ENCODE results near the gene TUG1.
A peak's percentile ranks its signal among the peaks of the same experiment; 100 is the strongest.

TUG1 gene

DNA sequence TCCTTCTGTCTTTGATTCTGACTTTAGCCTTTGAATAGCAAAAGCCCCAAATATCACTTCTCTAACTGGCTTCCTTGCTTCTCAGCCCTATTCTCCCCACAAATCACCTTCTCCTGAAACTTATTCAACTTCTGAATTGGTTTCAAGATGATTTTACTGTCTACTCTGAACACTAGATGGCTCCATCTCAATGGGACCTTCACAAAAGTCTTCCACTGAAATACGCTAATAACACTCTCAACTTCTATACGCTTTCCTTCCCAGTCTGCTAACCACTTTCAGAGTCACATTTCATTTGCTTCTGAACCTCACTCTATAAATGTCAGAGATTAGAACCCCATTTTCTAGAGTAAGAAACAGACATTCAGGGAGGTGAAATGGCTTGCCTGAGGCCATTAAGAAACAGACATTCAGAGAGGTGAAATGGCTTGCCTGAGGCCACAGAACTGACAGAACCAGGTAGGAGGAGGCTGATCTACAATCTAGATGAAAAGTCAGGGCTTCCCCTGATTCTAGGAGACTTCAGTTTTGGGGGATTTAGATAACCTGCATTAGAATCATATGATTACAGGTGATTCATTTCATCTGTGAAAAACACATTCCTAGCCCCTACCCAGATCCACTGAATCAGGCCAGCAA lies 21.1 kb upstream of the TUG1 start:
- no peak for DNase-seq

DNA sequence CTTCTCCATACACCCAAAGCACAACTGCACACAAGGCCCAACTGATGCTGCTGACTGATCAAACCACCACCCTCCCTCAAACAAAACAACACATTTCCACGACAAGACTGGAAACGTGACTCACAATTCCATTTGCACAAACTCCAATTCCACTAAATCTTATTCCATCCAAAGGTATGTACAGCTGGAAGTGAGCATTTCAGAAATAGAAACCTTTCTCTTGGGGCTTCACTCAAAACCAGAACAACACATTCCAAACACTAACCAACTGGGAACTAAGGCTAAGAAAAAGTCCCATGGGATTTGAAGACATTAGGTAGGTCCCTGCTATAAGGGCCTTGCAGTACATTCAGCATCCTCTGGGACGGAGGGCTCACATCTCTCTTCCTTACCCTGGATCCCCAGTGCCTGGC lies 20.1 kb upstream of the TUG1 start:
- DNase-seq = no peak

DNA sequence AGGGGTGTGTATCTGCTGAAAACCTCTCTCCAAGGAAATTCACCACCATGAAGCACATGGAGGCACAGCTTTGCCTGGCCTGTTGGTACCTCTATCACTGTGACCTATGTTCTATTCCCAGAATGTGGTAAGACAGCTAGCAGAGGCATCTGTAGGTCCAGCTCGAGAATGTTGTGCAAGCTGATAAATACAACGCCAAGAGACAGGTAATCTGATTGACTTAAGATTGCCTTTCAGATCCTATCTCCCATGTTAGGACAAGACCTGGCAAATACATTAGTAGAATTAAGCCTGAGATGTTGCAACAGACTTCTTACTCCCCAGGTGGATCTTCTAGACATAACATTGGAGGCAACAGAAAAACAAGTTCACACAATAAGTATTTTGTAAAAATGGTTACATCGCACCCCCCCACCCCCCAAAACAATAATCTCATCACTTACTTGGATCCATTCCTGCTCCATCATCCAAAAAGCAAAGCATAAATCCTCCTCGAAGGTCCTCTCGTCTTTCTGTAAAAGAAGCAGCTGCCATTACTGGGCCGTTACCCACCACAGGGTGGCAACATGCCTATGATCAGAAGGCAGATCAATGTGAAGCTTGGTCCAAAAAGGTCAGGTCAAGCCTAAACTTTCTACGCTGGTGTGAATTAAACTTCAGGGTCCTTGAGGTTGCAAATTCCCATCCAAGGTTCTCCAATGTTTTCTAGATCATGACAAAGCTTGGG lies 19.0 kb upstream of the TUG1 start:
- DNase-seq = no peak

DNA sequence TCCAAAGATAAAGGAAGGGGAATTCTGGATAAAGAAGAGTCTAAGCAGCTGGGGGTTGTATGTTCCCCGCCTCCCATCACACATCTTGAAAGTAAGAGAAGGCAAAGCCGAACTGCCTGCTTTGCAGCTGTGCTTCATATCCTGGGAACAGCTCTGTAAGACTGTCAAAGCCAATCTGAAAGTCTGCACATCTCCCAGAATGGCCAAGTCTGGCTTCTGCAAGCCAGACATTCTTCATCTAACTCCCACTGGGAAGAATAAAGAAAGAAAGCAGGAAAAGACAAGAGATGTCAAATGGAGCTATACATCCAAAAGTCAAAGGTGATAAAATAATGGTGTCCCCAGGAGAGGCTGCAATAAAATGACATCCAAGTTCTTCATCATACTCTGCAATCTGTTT lies 15.9 kb upstream of the TUG1 start:
- DNase-seq = no peak

DNA sequence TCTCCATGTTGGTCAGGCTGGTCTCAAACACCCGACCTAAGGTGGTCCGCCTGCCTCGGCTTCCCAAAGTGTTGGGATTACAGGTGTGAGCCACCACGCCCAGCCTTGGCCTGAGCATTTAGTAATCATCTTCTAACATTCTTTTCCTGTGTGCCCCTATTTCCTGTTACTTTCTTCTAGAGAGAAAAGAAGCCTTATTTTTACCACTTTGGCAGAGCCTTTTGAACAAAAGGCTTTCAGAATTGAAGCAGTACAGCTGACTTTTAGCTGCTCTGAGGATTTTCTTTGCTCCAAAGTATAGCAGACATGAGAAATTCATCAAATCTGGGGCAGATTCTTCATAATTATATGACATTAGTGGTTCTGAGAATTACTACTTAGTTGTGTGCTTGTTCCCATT lies 13.9 kb upstream of the TUG1 start:
- DNase-seq = no peak

DNA sequence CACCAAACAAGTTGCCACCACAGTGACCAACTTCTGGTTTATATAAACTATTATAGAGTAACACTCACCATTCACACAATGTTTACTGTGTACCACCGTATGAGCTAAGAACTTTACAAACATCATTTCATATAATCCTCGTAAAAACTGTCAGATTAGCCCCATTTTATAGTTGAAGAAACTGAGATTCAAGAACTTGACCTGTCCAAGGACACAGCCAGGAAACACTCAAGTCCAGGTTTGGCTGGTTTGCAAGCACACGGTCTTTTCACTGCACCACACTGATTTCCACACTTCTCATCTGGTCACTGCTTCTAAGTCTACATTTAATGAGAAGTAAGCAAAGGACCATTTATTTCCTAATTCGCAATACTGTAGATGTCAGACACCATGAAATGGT lies 4.2 kb upstream of the TUG1 start:
- no peak for DNase-seq

DNA sequence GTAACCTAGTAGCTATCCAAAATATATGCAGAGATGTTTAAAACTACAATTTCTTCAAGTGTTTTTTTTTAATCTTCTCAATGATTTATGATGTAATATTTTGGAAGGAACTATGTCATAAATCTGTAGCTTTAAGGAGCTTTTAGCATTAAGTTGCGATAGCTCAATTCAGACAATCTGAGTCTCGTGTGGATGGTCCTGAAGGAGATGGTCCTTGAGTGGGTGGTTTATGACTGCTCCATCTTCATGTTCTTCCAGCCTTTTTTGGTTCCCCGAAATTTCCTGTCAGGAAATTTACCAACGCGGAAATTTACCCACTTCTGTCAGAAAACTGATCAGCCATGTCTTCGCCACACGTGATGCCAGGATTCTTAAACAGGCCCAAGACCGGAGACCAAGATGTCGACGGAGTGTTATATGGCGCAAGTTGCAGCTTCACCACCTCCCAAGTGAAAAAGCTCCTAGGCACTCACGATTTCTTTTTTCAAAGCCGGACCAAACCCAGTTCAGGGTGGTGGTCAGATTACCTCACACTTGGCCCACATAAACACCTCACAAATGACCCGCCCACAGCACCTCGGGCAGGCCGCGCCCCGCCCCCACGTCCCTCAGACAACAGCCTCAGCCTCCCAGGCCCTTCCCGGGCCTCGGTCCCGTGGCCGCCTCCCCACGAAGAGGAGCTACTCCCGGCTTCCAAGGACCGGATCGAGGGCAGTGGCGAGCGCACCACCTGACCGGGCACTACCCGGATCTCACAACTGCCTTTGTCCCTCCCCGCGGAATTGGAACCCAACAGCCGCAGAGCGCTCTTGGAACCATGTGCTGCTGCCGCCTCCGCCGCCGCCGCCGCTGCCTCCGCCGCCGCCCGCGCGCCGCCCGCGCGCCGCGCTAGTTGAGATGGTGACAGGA lies 796 bp upstream of the TUG1 start, which contains the start of gene MORC2:
Gene MORC2, minus strand, starts transcription at position 760 of the 909 bp plus-strand sequence. CDS start 885 bp downstream, outside the sequence.
- no peak for DNase-seq

DNA sequence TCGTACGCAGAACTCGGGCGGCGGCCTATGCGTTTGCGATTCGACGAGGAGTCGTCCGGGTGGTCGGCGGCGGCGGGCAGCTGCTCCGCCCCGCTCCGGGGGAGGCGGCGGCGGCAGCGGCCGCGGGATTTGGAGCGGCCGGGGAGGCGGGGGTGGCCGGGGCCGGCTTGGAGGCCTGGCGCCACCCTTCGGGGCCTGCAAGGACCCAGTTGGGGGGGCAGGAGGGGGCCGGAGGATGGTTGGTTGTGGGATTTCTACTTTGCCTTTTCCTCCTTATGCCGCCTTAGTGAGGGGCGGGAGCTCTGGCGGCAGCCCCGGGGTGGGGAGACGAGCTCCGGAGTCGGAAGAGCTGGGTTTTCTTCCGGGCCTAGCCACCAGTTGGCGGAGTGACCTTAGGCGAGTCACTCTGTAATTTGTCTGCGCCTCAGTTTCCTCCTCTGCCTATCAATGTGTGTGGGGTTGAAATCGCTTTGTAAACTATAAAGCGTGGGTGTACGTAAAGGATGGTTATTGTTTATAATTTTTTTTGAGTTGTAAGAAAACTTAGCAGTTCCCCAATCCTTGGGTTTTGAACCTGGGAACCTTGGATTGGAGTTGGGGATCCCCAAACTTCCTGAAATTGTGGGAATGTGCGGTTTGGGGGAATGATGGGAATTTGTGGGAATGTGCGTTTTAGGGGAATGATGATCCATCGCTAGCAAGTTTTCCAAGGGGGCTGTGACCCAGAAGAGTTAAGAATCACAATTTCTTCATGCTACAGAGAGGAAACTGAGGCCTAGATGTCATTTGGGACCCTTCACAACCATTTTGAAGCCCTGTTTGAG lies 679 bp downstream of the TUG1 start:
- DNase-seq = peak; percentile 32

DNA sequence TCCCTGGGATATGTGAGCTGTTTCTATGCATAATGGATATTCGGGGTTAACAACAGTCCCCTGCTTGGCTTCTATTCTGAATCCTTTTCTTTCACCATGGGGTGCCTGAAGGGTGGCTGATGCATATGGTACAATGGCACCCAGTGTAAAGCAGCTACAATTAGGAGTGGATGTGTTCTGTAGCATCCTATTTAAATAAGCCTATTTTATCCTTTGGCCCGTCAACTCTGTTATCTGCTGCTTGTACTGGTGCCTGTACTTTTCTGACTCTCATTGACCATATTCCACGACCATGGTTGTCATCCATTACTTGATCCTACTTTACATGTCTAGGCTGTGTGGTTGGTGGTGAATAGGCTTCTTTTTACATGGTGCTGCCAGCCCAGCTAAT lies 1.3 kb downstream of the TUG1 start:
- no peak for DNase-seq

DNA sequence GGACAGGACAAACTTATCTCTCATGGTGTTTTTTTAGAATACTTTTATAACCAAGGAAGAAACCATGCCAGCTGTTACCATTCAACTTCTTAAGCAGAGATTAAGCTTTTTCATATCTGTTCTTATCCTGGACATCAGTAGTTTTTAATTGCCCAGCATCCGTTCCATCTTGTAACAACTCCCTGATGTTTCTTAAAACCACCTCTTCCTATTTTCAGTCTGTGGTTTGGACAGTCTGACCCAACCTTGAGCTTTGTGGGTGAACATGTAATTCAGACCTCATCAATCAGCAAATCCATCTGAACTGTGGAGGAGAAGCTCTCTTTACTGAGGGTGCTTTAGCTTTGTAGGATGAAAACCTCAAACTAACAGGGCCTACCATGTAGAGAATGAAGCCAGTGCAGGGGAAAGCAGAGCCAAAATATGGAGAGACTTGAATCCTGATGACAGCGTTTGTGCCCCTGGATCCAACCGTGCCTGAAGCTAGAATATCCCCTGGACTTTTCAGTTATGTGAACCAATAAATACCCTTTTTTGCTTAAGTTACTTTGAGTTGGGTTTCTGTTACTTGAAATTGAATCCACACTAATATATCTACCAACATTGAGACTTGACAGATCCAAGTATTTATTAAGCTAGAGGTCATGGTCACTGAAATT lies 9.4 kb downstream of the TUG1 start:
- DNase-seq = no peak

DNA sequence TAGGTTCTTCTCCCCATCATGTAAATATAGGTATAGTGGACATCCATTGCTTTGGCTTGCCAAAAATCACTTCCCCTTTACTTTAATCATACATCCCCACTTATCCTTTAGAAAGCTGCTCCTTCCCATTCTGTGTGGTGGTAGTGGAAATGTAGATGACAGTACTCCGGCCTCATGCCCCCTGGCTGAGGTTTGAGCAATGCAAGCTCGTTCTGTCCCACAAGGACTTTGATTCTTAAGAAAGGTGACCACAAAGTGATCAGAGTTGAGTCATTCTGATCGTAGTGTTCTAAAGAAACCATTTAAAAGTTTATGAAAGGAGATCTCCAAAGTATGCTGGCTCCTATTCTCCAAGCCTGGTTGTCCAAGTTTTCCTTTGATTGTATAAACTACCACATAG lies 10.9 kb downstream of the TUG1 start:
- no peak for DNase-seq

DNA sequence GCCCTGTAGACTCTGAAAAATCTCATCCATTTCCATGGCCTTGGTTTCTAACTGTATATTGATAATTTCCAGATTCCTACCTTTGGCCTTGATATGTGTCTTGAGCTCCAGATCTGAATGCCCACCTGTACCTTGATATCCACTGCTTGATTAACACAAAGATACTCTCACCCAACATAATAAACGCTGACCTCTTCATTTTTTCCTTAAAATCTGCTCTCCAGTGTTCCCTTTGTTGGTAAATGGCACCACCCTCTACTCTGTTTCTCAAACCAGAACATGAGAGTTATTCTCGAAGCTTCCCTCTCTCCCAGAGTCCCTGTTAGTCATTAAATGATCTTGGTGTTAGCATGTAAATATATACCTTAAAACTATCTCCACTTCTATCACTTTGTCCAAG lies 13.4 kb downstream of the TUG1 start:
- DNase-seq = no peak

DNA sequence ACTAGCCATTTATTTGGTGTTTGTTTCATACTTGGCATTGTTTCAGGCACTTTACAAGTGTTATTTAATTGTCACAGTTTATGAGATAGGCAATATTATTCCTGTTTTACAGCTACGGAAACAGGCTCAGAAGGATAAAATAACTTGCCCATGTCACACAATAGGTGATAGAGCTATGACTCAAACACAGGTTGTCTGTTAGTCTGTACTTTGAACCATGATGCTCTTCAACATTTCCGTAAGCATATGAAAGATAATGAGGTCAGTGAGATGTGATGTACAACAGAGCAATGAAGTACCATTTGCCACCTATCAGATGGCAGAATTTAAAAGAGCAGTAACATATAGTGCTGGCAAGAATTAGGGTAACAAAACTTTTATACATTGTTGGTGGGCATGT lies 15.3 kb downstream of the TUG1 start:
- no peak for DNase-seq

DNA sequence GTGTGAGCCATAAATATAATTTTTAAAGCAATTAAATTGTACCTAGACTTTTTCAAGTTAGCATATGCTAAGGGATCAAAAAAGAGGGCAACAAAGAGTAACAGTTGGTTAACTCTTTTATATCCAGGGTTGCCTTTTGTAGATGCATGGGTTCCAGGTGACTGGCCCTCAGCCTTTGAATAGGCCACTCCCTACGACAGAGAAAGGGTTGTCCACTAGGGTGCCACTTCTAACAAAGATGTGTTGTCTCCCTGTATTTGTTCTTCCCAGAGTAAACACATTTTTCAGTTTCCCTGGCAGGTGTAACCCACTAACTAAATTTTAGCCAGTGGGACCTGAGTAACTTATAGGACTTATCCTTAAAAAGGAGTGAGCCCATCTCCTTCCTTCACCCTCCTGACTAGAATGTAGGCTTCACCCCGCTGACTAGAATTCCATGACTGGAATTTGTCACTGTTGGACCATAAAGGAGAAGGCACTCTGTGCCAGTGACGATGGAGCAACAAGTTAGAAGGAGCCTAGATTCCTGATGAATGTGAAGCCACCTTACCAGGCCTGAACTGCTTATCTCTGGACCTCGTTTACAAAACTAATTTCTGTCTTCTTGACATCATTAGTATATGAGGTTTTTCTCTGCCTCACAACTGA lies 16.6 kb downstream of the TUG1 start:
- no peak for DNase-seq

DNA sequence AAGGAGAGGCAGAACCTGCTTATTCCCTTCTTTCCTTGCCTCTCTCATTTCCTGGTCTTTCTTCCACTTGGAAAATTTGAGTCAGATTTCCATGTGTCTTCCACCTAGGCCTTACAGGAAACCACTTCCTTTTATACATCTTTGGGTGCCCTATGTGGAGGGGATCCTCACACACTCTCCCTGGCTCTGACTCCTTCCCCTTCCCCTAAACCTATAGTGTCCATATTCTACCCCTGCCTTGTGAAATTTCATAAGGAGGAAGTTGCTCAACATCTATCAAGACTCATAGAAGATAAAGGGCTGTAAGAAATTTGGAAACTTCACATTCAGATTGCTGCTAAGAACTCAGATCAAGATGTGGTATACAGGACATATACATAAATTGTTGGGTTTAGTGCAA lies 20.4 kb downstream of the TUG1 start:
- DNase-seq = no peak

DNA sequence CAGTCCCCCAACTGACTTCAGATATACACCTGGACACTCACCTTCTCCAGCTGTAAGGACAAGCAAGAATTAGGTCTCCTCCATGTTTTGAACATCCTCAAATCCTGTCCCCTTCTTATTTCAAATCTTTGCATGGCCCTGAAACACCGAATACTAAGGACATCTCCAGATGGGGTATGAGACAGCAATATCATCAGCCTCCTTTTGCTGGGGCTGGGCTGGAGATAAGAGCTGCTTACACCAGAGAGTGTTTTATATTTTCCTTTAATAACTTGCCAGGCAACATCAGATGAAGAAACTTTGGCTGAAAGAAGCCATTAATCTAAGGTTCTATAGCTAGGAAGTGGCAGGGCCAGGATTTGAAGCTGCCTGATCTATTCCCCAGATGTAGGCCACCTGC lies 21.6 kb downstream of the TUG1 start:
- DNase-seq = no peak

DNA sequence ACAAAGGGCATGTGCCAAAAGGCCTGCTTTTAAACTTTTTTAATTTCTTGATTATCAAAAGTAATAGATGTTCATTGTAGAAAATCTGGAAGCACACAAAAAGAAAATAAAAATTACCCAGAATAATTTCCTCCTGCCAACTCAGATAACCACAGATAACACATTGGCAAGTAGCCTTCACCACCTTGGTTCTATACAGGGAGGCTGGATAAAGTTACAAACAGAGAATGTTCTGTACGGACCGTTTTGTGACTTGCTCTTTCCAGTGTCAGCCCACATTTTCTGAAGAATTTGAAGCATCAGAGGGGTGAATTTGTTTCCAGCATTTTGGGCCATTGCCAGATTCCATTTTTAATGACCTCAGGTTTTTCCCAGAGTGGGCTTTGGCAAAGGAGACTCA lies 23.5 kb downstream of the TUG1 start:
- DNase-seq = no peak

DNA sequence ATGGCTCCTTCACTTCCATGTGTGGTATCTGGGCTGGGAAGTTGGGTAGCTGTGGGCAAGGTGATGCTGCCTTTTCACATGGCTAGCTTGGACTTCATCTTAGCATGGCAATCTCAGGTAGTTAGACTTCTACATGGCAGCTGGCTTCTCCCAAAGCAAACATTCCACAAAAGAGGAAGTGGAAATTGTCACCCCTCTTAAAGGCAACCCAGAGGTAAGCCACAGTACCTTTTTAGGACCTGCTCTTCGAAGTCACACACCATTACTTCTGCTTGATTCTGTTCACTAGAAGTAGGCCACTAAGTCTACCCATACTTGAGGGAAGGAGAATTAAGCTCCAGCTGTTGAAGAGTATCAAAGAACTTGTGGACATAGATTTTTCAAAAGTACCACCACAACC lies 25.9 kb downstream of the TUG1 start:
- DNase-seq = no peak

DNA sequence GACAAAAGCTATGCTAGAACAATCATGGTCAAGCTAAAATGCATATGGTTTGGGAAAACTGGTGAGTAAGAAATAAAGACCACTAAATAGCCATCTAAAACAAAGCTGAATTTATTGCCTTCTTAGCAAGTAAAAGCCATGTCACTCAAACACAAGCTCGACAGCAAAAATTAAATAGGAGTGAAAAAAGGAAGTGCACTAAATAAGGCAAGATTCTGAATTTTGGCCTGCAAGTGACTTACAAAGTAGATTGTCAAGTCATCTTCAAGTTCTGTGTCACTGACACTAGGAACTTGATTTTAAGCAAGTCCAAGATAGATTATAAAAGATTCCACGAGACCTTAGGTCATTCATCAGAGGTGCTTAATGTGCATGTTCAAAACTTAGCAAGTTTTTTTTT lies 27.4 kb downstream of the TUG1 start:
- DNase-seq = no peak

DNA sequence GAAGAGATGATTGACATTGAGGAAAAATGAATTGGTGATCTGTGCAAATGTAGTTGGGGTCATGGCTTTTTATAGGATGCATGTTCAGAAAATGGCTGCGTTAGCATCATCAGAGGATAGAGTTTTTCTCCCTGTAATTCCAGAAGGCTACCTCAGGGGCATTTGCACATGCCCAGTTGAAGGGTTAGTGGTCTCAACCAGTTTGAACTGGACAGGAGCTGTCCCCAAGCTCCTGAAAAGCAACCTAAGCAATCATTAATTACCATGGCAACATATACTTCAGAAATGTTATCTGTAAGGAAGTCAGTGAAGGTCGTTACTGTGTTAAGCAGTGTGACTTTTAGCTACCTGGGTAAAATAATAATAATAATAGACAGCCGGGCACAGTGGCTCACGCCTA lies 29.3 kb downstream of the TUG1 start:
- no peak for DNase-seq

DNA sequence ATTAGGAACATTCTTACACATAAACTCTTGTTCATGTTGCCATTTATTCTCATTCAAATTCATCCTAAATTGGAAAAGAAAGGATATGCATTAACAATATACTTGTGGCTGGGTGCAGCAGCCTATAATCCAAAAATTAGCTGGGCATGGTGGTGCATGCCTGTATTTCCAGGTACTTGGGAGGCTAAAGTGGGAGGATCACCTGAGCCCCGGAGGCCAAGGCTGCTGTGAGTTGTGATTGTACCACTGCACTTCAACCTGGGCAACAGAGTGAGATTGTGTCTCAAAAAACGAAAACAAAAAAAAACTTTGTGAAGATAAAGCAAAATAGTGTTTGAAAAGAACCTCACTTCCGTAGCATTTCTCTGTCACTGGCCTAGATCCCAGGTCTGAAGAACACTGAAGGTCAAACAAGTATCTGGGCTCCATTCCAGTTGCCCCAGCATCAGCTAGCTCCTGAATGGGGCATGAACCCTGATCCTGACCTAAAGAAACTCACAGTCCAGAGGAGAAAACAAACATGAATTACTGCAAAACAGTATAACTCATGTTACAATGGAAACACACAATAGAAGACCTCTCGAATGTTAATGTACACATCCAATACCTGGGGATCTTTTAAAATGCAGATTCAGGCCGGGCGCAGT lies 32.2 kb downstream of the TUG1 start:
- no peak for DNase-seq

Measured in activated CD4-positive, alpha-beta T cell treated with anti-CD3 and anti-CD28 coated beads, Interleukin-2, amount 50 U/mL, for 1 hour (primary cell).